HG03045 (cell line): ENCODE results near the gene PGC.
"Not testable (repeated sequence)": the region's sequence is repeated elsewhere in the genome, so short reads cannot be mapped to it uniquely, and the experiment has no call there.

Experiments used
- ATAC-seq: cut with Tn5 transposase; IDR thresholded peaks from one replicate; pipeline ENCODE4 v1.9.1; 2021; ENCODE audit warnings: mild to moderate bottlenecking, moderate library complexity; ENCODE audit not compliant: unreplicated experiment

PGC gene

DNA sequence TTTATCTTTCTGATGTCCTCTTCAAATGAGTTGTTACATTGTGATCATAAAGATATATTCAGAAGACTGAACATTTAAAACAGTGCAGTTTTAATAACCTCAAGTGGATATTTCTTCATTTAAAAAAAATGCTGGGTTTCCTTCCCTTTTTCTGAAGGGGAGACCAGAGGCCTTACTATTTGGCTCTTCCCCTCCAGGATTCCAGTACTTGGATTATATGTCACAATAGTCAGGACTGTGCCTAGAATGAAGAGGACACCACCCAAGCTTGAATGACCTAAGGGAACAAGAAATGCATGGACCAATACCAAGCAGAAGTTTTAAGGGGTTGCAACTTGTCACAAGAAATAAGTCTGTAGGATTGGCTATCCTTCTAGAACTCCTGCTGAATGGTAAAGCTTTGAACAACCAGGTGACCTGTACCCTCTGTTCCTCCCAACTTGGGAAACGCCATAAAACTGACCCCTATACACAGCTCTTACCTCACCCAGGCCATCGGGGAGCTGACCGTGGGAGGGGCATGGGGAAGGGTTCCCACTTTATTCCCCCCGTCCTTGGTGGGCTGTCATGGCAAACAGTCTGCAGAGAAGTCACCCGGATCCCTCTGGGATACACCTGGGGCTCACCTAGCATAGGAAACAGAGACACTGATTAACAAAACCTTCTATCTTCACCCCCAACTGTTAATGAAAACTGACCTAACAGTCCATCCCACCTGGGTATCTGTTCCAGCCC is 30.5 kb upstream of the PGC start:
- no peak for ATAC-seq

DNA sequence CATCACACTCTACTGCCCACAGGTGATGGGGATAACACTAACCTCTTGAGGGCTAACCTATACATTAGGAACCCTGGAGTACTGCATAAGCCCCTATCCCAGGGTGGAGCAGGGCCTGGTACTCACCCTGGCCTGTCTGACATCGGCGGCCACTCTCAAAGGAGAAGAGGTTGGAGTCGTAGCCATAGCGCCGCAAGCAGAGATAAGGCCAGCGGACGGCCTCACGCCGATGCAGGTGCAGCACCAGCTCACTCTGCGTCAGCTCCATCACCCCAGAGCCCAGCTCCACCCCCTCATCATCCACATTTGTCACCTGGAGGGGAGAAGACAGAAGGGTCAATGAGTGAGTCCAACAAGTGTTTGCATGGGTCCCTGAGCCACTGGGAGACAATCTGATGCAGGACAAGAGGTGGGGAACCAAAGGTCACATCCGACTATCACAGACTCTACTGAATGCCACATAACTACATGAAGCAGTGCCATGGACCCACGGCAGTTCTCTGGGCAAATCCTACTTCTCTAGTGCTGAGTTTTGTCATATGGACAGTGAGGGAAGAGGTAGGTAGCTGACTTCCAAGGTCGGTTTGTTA is 28.2 kb upstream of the PGC start:
- ATAC-seq = no peak

DNA sequence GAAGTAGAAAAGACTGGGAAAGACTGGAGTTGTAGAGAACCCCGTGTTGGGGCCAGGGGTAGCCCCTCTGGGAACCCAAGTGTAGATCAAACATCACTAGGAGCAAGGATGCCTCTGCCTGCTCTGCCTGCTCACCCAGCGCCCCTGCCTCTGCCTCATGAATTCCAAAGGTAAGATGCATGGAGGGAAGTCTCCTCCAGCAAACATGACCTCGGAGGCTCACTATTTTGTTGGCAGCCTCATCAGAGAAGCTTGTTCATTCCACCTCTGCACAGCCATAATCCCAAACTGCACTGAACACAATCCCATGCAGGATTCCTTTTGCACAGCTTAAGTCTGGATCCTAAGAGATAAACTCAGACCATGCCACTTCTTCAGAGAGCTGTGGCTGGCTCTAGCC is 27.6 kb upstream of the PGC start:
- ATAC-seq = no peak

DNA sequence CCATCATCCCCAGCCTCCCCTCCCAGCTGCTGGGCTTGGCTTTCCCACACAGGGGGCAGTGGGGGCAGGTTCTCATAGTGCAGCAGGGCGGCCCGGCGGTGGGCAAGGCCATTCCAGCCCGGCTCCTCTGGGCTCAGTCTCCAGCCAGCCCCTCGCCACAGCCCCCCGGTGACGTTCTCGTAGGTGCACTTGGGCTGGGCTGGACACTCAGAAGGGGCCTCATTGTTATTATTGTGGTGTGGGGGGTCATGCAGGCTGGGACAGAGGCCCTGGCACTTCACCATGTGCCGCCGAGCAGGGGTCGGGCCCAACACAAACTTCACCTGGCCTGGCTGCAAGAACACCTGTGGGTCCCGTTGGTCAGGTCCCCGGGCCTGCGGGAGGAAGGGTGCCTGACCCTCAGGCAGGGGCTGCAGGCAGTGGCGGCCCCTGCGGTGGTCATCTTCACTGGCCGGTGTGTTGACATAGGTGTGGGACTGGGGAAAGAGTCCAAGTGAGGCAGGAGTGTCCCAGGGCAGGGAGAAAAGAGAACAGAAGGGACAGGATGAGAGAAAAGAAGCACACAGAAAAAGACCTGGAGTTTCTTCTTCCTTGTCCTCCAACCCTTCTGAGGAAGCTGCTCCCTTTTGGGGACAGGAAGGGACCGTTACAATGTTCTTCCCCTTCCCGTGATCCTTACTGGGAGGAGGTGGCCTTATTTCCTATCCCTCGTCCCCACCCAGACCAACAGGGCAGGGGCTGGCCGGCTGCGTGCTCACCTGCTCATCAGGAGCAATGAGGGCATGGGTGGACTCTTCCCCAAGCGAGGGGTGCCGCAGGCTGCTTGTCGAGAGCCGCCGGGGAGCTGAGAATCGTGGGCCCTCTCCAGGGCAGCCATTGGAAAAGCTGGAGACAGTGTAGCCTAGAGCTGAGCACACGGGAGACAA is 24.1 kb upstream of the PGC start:
- no peak for ATAC-seq

DNA sequence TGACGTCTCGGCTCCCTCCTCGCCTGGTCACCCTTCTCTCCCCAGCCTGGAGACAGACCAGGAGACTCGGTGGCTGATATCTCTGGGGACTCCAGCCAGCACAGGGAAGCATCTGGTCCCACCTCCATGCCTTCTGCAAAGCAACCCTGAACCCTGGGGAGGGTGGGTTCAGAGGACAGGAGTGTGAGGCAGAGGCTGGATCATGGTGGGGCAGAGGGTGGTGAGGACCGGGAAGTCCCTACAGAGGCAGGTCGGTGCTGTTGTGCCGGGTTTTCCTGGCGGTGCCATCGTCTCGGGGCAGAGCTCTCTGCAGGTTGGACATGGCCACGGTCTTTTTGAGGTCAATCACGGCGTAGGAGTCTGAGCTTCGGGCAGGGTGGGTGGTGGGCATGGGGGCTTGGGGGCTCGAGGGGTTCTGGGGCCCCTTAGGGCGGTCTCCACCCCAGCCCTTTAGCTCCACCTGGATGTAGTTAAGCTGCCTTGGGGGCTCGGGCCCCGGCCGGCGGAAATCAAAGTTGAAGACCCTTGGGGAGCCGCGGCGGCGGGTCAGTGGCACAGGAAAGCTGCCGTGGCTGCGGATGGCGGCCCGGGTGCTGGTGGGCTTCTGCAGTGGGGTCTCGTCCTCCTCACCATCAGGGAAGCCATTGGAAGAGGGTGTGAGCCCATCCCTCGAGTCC is 23.3 kb upstream of the PGC start:
- no peak for ATAC-seq

DNA sequence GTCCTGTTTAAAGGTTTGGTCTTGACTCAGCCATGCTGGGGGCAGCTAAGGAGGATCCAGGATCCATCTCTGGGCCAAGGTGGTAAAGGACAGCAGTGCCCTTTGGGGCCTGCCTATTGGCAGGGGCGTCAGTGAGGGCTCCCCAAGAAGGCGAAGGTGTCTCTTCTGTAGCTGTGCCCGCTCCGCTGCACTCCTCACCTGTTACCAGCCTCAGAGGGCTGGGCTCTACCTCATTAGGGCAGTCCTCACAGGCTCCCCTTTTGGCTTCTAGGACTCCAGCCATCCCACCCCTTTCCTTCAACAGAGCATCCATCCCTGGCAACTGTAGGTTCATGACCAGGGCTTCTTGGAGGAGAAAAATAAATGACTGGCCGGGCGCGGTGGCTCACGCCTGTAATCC is 22.2 kb upstream of the PGC start:
- ATAC-seq = no peak

DNA sequence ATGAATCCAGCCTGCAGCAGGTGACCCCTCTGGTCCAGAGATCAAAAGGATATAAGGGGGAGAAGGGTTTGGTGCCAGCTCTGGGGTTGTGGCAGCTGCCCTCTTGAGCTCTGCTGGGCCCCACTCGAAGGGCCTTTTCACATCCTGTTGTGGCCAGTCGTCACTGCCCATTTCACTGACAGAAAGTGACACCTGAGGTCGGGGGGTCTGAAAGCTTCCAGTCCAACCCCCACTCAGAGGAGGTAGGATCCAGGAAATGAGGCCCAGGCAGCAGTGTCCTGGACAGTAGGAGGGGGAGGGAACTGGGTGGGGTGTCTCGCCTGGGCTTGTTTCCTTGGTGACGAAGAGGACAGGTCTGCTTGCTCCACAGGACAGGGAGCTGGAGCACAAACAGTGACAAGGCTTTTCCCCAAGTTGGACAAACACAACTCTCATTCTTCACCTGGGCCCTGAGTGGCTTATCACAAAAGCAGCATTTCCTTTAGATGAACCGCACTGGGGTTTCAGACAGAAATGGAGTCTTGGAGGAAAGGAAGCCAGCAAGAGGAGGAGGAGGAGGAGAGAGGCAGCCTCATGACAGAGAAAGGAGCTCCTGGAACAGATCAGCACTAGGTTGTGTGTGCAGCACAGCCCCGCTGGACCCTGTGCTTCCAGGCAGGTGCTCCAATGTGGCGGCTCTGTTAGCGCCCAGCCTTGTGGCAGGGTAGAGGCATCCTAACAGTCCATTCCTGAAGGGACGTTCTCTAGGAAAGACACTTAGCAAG is 21.5 kb upstream of the PGC start:
- no peak for ATAC-seq

DNA sequence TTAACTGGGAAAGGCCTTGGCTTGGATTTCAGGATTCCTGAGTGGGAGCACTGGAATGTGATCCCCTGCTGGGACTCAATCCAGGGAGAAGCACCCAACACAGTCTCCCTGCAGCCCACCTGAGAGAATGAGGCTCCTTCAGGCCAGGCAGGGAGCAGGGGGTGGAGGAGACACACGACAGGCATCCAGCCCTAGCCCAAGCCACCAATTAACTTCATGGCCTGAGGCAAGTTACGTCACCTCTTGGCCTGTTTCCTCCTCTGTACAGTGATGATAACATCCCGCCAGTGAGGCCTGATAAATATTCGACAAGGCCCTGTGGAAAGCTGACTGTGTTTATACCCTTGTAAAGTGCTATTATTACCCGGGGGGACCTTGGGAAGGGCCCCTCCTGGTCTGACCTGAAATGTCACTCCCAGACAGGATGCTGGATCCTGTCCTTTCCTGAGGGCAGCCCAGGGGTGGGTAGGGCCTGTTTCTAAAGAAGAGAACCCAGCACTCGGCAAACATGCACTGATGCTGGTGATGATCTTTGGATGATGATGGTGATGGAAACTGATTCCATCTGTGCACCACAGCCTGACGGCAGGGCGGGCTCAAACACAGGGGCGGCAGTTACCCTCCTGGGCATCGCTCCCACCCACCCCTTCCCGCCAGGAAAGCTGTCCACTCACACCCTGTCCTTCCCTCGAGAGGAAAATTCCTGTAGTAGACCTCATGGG is 20.1 kb upstream of the PGC start:
- ATAC-seq = no peak

DNA sequence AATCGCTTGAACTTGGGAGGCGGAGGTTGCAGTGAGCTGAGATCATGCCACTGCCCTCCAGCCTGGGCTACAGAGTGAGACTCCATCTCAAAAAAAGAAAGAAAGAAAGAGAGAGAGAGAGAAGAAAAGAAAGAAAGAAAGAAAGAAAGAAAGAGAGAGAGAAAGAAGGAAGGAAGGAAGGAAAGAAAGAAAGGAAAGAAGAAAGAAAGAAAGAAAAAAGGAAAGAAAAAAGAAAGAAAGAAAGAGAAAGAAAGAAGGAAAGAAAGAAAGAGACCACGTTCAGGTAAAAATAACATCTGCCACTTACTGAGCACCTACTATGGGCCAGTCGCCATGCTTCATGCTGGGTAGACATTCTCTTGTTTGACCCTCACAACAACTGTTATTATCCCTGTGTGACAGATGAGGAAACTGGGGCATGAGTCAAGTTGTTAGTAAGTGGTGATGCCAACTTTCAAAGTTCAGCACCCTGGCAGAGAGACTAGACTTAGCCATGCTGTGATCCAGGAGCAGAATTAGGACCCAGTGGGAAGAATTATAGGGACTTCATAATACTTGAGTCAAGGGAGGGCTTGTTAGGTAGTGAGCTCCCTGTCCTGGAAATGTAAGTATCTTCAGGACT is 19.0 kb upstream of the PGC start:
- not testable (repeated sequence) for ATAC-seq

DNA sequence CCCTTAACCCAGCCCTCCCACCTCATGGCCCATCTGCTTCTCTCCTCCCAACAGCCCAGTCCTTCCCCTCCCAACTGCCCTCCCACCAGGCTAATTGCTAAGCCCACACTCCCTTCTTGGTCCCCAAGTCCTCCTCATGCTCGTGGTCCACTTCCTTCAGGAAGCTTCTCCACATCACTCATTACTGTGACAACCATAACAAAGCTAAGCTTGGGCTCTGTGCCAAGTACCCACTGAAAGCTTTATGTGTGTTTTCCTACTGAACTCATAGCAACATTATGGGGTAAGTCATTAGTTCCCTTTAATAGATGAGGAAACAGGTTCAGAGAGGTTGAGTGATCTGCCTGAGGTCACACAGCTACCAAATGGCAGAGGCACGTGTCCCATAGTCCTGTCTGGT is 16.3 kb upstream of the PGC start:
- ATAC-seq = no peak

DNA sequence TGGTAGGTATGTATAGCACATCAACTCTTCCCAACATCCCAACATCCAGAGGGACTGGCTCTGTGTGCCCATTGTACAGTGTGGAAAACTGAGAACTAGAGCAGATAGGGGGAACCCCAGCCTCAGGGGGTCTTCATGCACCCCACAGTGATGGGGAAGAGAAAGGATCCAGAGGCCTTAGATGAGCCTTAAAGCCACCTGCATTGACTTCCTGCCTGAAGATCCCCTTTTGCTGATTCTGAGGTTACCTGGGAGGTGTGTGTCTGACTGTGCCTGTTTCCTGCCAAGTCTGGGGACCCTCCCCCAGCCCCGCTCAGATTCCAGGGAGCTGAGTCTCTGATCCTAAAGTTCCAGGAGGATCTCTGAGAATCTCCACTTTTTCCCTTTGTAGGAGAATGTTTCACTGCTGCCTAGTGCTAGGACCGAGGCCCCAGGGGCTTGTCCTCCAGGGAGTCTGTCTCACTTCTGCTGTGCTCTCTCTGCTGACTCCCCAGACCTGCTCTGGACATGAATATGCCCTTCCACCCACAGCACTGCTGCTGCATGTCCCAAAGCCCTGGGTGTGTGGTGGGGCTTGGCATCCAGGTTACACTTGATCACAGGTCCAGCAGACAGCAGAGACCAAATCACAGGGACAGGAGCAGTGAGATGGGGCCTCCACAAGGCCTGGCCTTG is 12.8 kb upstream of the PGC start:
- ATAC-seq = no peak

DNA sequence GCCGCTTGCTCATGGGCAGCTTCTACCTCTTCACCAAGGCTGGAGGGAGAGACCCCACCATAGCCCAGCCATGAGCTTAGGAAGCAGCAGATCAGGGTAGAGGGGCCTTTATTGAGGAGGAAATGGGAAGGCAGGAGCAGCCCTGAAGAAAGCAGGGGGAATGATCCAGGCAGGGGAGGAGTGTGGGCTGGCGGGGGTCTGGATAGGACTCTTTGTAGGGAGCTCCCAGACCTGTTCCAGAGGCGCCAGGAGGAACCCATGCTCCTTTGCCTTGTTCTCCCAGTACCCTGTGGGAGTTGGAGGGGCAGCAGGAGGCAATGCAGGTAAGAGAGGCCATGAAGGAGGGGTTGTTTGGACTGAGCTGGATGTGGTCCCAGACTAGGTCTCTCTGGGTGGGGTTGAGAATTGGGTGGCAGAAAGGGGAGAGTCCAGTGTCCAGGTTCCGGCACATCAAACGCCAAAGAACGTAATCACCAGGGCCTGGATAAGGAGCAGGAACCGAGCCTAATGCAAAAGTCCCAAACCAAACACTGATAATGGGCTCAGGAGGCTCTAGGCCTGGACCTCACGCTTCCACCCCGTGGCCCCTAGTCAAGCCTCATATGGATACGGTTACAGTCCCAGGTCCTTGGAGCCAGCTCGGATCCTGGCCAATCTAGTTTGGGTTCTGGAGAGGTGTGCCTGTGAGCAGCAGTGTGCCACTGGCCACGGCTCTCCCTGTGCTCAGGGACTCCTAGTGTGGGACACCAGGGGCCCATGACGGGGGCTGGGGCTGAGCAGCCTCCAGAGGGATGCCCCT is 12.1 kb upstream of the PGC start:
- no peak for ATAC-seq

DNA sequence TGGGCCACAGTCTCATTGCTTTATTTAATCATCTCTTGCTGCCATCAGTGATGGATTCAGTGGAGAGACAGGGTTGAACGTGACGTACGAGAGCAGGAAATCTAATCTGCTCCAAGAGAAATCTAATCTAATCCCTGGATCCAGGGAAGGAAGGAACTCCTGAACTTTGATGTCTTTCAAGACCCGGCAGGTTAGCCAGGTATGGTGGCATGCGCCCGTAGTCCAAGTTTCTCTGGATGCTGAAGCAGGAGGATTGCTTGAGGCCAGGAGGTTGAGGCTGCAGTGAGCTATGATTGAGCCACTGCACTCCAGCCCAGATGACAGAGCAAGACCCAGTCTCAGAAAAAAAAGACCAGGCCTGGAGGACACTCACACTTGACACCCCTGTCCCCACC is 11.4 kb upstream of the PGC start:
- ATAC-seq = no peak

DNA sequence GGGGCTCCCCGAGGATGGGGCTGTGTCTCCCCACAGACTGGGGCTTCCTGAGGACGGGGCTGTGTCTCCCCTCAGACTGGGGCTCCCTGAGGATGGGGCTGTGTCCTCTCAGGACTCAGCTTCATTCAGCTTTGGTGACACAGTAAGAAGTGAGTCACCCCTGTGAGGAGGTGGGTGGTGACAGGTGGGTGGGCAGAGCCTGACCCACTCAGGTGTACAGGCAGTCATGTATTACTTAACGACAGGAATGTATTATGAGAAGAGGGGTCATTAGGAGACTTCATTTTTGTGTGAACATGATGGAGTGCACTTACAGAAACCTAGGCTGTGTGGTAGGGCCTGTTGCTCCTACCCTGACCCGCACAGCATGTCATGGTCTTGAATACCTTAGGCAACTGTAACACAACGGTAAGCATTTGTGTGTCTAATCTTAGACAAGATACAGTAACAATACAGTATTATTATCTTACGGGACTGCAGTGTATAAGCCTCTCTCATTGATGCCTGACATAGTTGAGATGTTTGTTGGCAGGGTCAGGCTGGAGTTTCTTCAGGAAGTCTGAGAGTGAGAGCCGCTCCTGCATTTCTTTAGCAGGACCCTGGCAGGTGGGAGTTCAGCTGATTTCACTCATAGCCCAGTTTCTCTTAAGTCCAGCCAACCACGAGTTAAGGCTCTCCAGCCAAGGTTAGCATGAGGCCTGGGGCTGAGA is 10.9 kb upstream of the PGC start:
- no peak for ATAC-seq

DNA sequence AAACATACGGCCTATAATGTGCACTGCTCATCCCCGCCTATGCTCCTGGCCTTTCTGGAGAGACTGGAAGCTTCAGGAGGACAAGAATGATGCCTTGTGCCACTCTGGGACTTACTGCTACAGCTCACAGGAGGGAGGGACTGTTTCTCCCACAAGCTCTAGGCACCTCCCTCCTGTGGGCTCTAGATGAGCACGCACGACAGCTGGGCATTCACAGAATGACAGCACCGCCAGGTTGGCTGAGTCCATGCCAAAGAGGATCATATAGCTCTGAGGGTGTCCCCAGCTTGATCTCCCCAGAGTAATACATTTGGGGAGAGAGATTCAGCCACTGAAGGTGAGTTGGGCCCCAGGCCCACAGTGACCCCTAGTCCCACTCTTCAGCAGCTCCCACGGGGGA is 10.1 kb upstream of the PGC start:
- ATAC-seq = no peak

DNA sequence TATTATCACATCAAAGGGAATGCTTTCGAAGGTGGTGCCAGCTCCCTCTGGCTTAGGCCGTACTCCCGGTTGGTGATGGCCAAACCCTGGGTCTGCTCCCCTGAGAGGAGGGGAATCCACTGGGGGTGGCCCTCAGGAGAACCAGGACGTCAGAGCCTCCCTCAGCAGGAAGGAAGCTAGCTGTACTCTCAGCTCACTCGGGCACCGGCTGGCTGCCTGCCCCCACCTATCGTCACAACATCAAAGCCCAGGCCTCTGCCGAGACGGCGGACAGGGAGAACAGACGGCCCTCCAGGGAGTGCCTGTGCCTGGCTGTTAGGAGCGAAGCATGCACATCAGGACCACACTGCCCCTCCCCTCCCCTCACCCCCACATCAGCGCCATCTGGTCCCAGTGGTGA is 9.2 kb upstream of the PGC start:
- ATAC-seq = no peak

DNA sequence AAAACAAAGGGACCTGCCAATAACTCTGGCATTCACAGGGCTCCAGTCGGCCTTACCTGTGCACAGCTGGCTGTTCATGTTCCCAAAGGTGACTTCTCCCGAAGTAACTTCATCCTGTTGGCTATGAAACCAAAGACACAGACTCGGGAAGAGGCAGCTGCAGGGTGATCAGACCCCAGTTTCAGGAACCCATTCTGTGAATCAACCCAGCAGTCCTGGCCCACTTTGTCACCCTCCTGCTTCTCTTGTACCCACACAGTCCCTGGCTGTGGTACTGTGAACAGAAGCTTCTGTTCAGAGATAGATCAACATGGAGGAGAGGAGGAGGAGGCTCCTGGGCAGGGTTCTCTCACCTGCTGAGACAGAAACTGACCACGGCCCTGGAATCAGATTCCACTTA is 8.7 kb upstream of the PGC start:
- no peak for ATAC-seq

DNA sequence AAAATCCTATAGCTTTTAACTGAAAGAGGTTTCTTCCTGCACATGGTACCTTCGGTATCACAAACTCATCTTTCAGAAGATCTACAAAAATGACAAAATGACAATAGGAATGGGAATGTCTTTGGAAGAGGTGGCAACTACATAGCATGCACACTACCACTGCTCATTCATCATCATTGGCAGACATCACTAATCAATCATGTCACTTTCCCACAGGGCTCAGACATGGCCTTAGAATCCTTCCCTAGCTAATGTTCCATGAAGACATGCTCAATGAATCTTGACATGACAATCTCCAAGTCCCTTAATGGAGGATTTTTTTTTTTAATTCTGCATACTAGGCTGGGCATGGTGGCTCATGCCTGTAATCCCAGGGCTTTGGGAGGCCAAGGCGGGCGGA is 3.2 kb upstream of the PGC start:
- ATAC-seq = no peak
